H1 (cell line): ENCODE results near the gene SCART1. TPM values are rescaled to one million over a fixed set of nuclear protein-coding genes. Genes with fewer than 3 reads are reported as not detected.

Source experiments
- ASH2L ChIP-seq: fragments of 200-600, 300-600 bp; sonication (generic); IDR thresholded peaks from one replicate; pipeline ENCODE4 v1.7.1; 2017; ENCODE audit warnings: low read length
- CTCF ChIP-seq, 3 experiments: IDR thresholded peaks; 1 replicate in 2 of 3; 2 replicates in 1 of 3; pipeline versions ENCODE4 v1.5.1 to v1.6.1; 2011; ENCODE audit warnings: low read length in 3 of 3, mild to moderate bottlenecking in 3 of 3, inconsistent platforms in 2 of 3, low read depth in 1 of 3, moderate library complexity in 1 of 3; ENCODE audit not compliant: insufficient read depth in 1 of 3; ENCODE audit errors: control extremely low read depth in 1 of 3
- FOSL1 ChIP-seq: IDR thresholded peaks from 2 replicates; pipeline ENCODE4 v1.6.1; 2011; ENCODE audit warnings: mild to moderate bottlenecking, low read depth, low read length, moderate library complexity; ENCODE audit not compliant: insufficient read depth
- GABPA ChIP-seq: IDR thresholded peaks from 2 replicates; pipeline ENCODE4 v1.6.1; 2011; ENCODE audit warnings: mild to moderate bottlenecking, low read length, moderate library complexity, borderline replicate concordance; ENCODE audit not compliant: insufficient read depth
- polyA plus RNA-seq, 7 experiments: library from polyadenylated mRNA; depleted of rRNA in 3 of 7; stranded (reverse) in 5 of 7; unstranded in 2 of 7; fragments of >200 nt in 5 of 7; fragments of 200-250 nt in 2 of 7; gene quantifications; 1 replicate in 5 of 7; 2 replicates in 1 of 7; 4 replicates in 1 of 7; pipeline versions ENCODE4 v1.2.1 to v1.2.3, GENCODE V29; 2011 to 2013; ENCODE audit warnings: missing spikeins in 2 of 7, mixed read lengths in 2 of 7
- total RNA-seq: library from RNA; stranded (reverse); fragmentation: NEBNext Ultra II Directional; extraction: Animal tissue kit (Norgen Biotek cat#: 25700); gene quantifications from 2 replicates; pipeline ENCODE4 v1.2.1, GENCODE V29; 2021
- TF ChIP-seq, protein P1 (sequence below): IDR thresholded peaks from 2 replicates; pipeline ENCODE4 v1.6.1; 2011; ENCODE audit warnings: low read length, improper control_type of control experiment

Gene SCART1
- total and polyA plus RNA-seq, 2 of the 8 experiments (the other 6 are each of a cell fraction or from before 2014, with no cell fraction given), result 0.14 to 0.19 TPM

DNA sequence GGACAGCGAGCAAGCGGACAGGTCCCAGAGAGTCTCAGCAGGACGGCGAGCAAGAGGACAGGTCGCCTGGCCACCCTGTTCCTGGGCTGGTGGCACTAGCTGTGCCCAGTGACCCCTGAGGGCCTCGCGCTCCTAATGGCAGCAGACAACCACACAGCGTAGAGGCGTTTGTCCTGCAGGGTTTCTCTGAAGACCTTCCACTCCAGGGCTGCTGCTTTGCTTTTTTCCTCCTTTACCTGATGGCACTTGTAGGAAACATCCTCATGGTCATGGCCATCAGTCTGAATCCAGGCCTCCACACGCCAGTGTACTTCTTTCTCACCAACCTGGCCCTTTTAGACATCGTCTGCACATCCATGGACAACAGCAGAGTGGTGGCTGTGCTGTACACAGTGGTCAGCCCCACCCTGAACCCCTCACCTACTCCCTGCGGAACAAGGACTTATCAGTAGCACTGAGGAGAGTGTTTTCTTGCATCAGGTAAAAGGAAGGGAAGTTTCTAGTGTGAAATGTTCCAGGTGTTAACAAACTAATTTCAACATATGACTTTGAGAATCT lies 27.4 kb downstream of the SCART1 start (continued):
- no peak for TF ChIP-seq CTCF (IDR thresholded peaks at IDR 0.05; ENCODE audit: control extremely low read depth in 1 of 3, insufficient read depth in 1 of 3, low read depth in 1 of 3, low read length in 3 of 3)
- TF ChIP-seq FOSL1, result no peak
- TF ChIP-seq, protein P1, sequence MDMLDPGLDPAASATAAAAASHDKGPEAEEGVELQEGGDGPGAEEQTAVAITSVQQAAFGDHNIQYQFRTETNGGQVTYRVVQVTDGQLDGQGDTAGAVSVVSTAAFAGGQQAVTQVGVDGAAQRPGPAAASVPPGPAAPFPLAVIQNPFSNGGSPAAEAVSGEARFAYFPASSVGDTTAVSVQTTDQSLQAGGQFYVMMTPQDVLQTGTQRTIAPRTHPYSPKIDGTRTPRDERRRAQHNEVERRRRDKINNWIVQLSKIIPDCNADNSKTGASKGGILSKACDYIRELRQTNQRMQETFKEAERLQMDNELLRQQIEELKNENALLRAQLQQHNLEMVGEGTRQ, result no peak
- no peak for TF ChIP-seq GABPA
- TF ChIP-seq ASH2L, result no peak
